Measurements from ENCODE around the gene TXNRD2.

The TXNRD2 gene

GRCh38 chr22:19880786-19881569, 60.6 kb downstream of the TXNRD2 start:
- TF ChIP-seq CREB1 (IDR thresholded peaks at IDR 0.05; ENCODE audit: low read depth) (no peak), NFIC (IDR thresholded peaks at IDR 0.05) (peak; percentile 79), EP300 (IDR thresholded peaks at IDR 0.05; ENCODE audit: borderline replicate concordance) (peak; percentile 94), EGR1 (IDR thresholded peaks at IDR 0.05) (0 out of 2 replicates have a peak, but pooled peaks have one; percentile 39), FOXM1 (IDR thresholded peaks at IDR 0.05; ENCODE audit: borderline replicate concordance, low read depth) (peak; percentile 83; the same call in 1 of the 2 replicates), USF1 (IDR thresholded peaks at IDR 0.05) (0 out of 2 replicates have a peak, but pooled peaks have one; percentile 6), TEAD4 (IDR thresholded peaks at IDR 0.05) (peak; percentile 100), ZBTB7A (IDR thresholded peaks at IDR 0.05; ENCODE audit: low read depth) (peak; percentile 91), YY1 (IDR thresholded peaks at IDR 0.05; ENCODE audit: low read depth) (no peak), TAF1 (IDR thresholded peaks at IDR 0.05; ENCODE audit: low read depth) (no peak), RAD21 (IDR thresholded peaks at IDR 0.05; ENCODE audit: low read depth) (peak; percentile 13; the same call in 1 of the 2 replicates), MAX (IDR thresholded peaks at IDR 0.05) (peak; percentile 38), CEBPB (IDR thresholded peaks at IDR 0.05) (peak; percentile 8; the same call in 1 of the 2 replicates), TCF12 (IDR thresholded peaks at IDR 0.05; ENCODE audit: low read depth) (peak; percentile 95)
- TF ChIP-seq, protein P1, sequence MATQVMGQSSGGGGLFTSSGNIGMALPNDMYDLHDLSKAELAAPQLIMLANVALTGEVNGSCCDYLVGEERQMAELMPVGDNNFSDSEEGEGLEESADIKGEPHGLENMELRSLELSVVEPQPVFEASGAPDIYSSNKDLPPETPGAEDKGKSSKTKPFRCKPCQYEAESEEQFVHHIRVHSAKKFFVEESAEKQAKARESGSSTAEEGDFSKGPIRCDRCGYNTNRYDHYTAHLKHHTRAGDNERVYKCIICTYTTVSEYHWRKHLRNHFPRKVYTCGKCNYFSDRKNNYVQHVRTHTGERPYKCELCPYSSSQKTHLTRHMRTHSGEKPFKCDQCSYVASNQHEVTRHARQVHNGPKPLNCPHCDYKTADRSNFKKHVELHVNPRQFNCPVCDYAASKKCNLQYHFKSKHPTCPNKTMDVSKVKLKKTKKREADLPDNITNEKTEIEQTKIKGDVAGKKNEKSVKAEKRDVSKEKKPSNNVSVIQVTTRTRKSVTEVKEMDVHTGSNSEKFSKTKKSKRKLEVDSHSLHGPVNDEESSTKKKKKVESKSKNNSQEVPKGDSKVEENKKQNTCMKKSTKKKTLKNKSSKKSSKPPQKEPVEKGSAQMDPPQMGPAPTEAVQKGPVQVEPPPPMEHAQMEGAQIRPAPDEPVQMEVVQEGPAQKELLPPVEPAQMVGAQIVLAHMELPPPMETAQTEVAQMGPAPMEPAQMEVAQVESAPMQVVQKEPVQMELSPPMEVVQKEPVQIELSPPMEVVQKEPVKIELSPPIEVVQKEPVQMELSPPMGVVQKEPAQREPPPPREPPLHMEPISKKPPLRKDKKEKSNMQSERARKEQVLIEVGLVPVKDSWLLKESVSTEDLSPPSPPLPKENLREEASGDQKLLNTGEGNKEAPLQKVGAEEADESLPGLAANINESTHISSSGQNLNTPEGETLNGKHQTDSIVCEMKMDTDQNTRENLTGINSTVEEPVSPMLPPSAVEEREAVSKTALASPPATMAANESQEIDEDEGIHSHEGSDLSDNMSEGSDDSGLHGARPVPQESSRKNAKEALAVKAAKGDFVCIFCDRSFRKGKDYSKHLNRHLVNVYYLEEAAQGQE (IDR thresholded peaks at IDR 0.05; ENCODE audit: low read depth) = no peak

DNA sequence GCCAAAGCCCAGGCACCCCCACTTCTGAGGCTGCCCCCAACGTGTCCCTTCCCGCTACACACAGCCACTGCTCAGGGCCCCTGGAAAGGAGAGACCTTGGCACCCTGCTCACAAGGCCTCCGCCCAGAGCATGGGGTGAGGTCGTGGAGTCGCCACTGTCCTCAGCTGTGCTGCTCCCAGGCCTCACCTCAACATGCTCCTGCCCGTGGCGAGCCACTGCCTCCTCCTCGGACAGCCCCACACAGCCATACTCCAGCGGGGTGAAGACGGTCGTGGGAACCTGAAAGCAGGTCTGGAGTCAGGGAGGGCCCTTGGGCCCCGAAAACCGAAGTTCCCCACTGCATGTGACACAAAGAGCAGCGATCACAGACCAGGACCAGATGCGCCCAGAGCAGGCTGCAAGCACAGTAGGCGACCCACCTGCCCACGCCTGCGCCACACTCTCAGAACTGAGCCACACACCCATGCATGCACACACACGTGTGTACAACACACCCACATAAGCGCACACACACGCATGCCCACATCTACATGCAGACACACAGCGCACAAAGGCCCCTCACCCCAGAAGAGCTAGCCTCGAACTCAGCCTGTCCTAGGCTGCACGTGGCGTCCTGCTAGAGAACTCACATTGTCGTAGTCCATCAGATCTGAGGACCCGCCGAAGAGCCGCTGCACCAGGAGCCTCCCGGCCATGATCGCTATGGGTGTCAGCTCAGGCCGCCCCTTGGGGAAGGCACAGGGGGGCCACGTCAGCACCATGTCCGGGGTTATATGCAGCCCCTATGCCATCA, 61.4 kb downstream of the TXNRD2 start:
- TF ChIP-seq NFIC (IDR thresholded peaks at IDR 0.05) (no peak), CEBPB (IDR thresholded peaks at IDR 0.05) (no peak), TEAD4 (IDR thresholded peaks at IDR 0.05) (no peak), EP300 (IDR thresholded peaks at IDR 0.05; ENCODE audit: borderline replicate concordance) (no peak), EGR1 (IDR thresholded peaks at IDR 0.05) (no peak), TAF1 (IDR thresholded peaks at IDR 0.05; ENCODE audit: low read depth) (no peak), ZBTB7A (IDR thresholded peaks at IDR 0.05; ENCODE audit: low read depth) (no peak), YY1 (IDR thresholded peaks at IDR 0.05; ENCODE audit: low read depth) (no peak), MAX (IDR thresholded peaks at IDR 0.05) (no peak), CREB1 (IDR thresholded peaks at IDR 0.05; ENCODE audit: low read depth) (no peak), USF1 (IDR thresholded peaks at IDR 0.05) (no peak), RAD21 (IDR thresholded peaks at IDR 0.05; ENCODE audit: low read depth) (no peak), TCF12 (IDR thresholded peaks at IDR 0.05; ENCODE audit: low read depth) (no peak), FOXM1 (IDR thresholded peaks at IDR 0.05; ENCODE audit: borderline replicate concordance, low read depth) (no peak)
- TF ChIP-seq, protein P1 (IDR thresholded peaks at IDR 0.05; ENCODE audit: low read depth) = no peak

GRCh38 chr22:19879643-19879991, 62.0 kb downstream of the TXNRD2 start:
- TF ChIP-seq CREB1 (IDR thresholded peaks at IDR 0.05; ENCODE audit: low read depth) (no peak), CEBPB (IDR thresholded peaks at IDR 0.05) (no peak), USF1 (IDR thresholded peaks at IDR 0.05) (no peak), TCF12 (IDR thresholded peaks at IDR 0.05; ENCODE audit: low read depth) (no peak), YY1 (IDR thresholded peaks at IDR 0.05; ENCODE audit: low read depth) (no peak), MAX (IDR thresholded peaks at IDR 0.05) (no peak), EP300 (IDR thresholded peaks at IDR 0.05; ENCODE audit: borderline replicate concordance) (no peak), EGR1 (IDR thresholded peaks at IDR 0.05) (no peak), ZBTB7A (IDR thresholded peaks at IDR 0.05; ENCODE audit: low read depth) (no peak), RAD21 (IDR thresholded peaks at IDR 0.05; ENCODE audit: low read depth) (no peak), NFIC (IDR thresholded peaks at IDR 0.05) (no peak)

GRCh38 chr22:19879246-19879570, 62.4 kb downstream of the TXNRD2 start:
- no peak for TF ChIP-seq RAD21 (IDR thresholded peaks at IDR 0.05; ENCODE audit: low read depth)
- TF ChIP-seq TCF12 (IDR thresholded peaks at IDR 0.05; ENCODE audit: low read depth) = no peak
- no peak for TF ChIP-seq FOXM1 (IDR thresholded peaks at IDR 0.05; ENCODE audit: borderline replicate concordance, low read depth)
- no peak for TF ChIP-seq USF1 (IDR thresholded peaks at IDR 0.05)
- no peak for TF ChIP-seq MAX (IDR thresholded peaks at IDR 0.05)
- no peak for TF ChIP-seq TAF1 (IDR thresholded peaks at IDR 0.05; ENCODE audit: low read depth)
- TF ChIP-seq EP300 (IDR thresholded peaks at IDR 0.05; ENCODE audit: borderline replicate concordance) = no peak
- TF ChIP-seq NFIC (IDR thresholded peaks at IDR 0.05) = no peak
- TF ChIP-seq EGR1 (IDR thresholded peaks at IDR 0.05) = no peak
- no peak for TF ChIP-seq CREB1 (IDR thresholded peaks at IDR 0.05; ENCODE audit: low read depth)
- no peak for TF ChIP-seq YY1 (IDR thresholded peaks at IDR 0.05; ENCODE audit: low read depth)
- TF ChIP-seq, protein P1 (IDR thresholded peaks at IDR 0.05; ENCODE audit: low read depth) = no peak
- TF ChIP-seq ZBTB7A (IDR thresholded peaks at IDR 0.05; ENCODE audit: low read depth) = no peak
- no peak for TF ChIP-seq CEBPB (IDR thresholded peaks at IDR 0.05)
- TF ChIP-seq TEAD4 (IDR thresholded peaks at IDR 0.05) = no peak

Data from Ishikawa (cell line).